Mammary epithelial cell (primary cell): ENCODE results near the gene CMTM4.

Experiments used
- CTCF ChIP-seq, 2 donors: IDR thresholded peaks in 1 of 2; conservative IDR thresholded peaks in 1 of 2; 2 replicates each; pipeline ENCODE4 v1.5.1; 2011 to 2012; ENCODE audit warnings: inconsistent platforms in 2 of 2, low read length in 2 of 2, mild to moderate bottlenecking in 2 of 2, control low read depth in 1 of 2, low read depth in 1 of 2; ENCODE audit not compliant: insufficient read depth in 1 of 2; ENCODE audit errors: extremely low read depth in 1 of 2
- EZH2 ChIP-seq: IDR thresholded peaks from 2 replicates; pipeline ENCODE4 v1.6.1; 2012; ENCODE audit warnings: low read length, inconsistent platforms, borderline replicate concordance

DNA sequence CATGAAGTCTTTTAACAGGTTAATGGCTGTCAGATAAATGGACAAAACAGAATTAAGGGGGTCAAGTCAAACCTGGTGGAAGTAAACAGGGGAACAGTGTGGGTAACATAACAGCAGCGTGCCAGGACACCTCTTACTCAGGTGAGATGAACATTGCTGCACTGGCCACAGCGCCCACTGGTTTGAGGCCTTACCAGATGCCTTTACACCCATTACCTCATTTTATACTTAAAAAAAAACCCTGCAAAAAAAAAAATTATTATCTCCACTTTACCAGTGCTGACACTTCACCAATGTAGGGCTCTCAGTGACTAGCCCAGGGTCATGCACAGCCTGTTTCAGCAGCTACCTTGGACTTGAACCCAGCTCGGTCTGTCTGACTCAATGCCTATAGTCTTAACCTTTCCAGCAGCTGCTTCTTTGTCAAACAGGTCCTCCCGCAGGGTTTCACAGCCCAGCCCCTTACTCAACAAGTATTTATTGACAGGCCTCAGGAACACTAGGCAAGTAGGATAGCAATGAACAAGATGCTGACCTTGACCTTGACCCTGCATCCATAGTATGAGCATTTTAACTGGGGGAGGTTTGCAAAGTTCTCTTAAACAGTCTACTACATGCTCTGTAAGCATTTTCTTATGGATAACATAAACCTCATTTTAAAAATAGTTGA lies 61.9 kb downstream of the CMTM4 start:
- TF ChIP-seq CTCF (conservative IDR thresholded peaks at IDR 0.05 in 1 of 2, IDR thresholded peaks at IDR 0.05 in 1 of 2; ENCODE audit: extremely low read depth in 1 of 2, insufficient read depth in 1 of 2, low read depth in 1 of 2, low read length in 2 of 2) (no peak), EZH2 (no peak)
